Osteoblast (primary cell): ENCODE measurements around the gene COL4A6. TPM values are rescaled to one million over a fixed set of nuclear protein-coding genes. Genes with fewer than 3 reads are reported as not detected.
"Not testable (repeated sequence)": the region's sequence is repeated elsewhere in the genome, so short reads cannot be mapped to it uniquely, and the experiment has no call there.

Experiments used
- DNase-seq: peaks from one replicate; pipeline ENCODE4 v3.0.0; 2011; ENCODE audit warnings: low spot score, mixed read lengths; ENCODE audit not compliant: insufficient read length; ENCODE audit errors: missing footprints
- H2AFZ ChIP-seq: 2 replicates; pipeline ENCODE4 v1.6.0; 2011; ENCODE audit warnings: mild to moderate bottlenecking, low read length
- H3K27ac ChIP-seq: 2 replicates; pipeline ENCODE4 v1.5.1; 2011; ENCODE audit warnings: mild to moderate bottlenecking, low read depth, low read length, moderate library complexity
- H3K27me3 ChIP-seq: 2 replicates; pipeline ENCODE4 v1.6.0; 2012; ENCODE audit warnings: mild to moderate bottlenecking, control low read depth, inconsistent platforms, low read length, moderate library complexity; ENCODE audit not compliant: insufficient read depth
- H3K36me3 ChIP-seq: 2 replicates; pipeline ENCODE4 v1.5.1; 2011; ENCODE audit warnings: mild to moderate bottlenecking, low read length, control low read depth, moderate library complexity; ENCODE audit not compliant: insufficient read depth
- H3K4me1 ChIP-seq: 2 replicates; pipeline ENCODE4 v1.5.1; 2011; ENCODE audit warnings: mild to moderate bottlenecking, low read length, control low read depth, moderate library complexity; ENCODE audit not compliant: insufficient read depth
- H3K4me2 ChIP-seq: 2 replicates; pipeline ENCODE4 v1.6.0; 2011; ENCODE audit warnings: mild to moderate bottlenecking, low read length; ENCODE audit not compliant: insufficient read depth
- H3K4me3 ChIP-seq: fragments of 200-600 bp; sonication (generic); 3 replicates; pipeline ENCODE4 v1.5.1; 2012; ENCODE audit warnings: mild to moderate bottlenecking, low read length, inconsistent platforms; ENCODE audit not compliant: insufficient read depth
- H3K79me2 ChIP-seq: 2 replicates; pipeline ENCODE4 v1.6.0; 2012; ENCODE audit warnings: mild to moderate bottlenecking, low read length, control low read depth, inconsistent platforms; ENCODE audit not compliant: insufficient read depth
- H3K9me3 ChIP-seq: 2 replicates; pipeline ENCODE4 v1.5.1; 2011; ENCODE audit warnings: low read depth, low read length, control low read depth
- H4K20me1 ChIP-seq: 2 replicates; pipeline ENCODE4 v1.6.0; 2012; ENCODE audit warnings: mild to moderate bottlenecking, low read length, control low read depth; ENCODE audit not compliant: insufficient read depth
- CTCF ChIP-seq: IDR thresholded peaks from 2 replicates; pipeline ENCODE4 v1.5.1; 2011; ENCODE audit warnings: mild to moderate bottlenecking, low read depth, low read length, moderate library complexity; ENCODE audit errors: extremely low read depth
- total RNA-seq: library from RNA; depleted of rRNA; stranded (reverse); fragments of >200 nt; gene quantifications from 2 replicates; pipeline ENCODE4 v1.2.3, GENCODE V29; 2012

The COL4A6 gene
- not detected in 2 replicates for total RNA-seq

DNA sequence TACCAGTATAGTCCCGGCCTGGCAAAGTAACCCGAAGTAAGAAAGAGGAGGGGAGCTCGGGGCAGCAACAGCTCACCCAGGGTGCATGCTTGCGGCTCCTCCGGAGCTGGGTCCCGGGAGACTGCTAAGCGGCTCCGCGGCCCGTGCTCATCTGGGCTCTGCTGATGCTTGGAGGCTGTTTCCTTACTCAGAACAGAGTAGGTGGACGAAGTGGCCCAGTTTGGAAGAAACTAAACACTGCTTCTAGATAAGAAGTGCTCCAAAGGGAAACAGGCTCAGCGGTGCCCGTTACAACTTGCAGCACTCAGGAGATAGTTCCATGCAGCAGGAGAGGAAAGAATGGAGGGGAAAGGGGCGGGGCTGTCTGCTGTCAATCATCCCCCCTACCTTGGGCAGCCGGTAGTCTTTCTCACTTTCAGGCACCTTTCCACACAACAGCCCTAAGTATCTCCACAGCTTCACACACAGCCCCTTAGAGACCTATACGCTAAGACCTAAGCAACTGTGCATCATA lies at the start of gene COL4A6:
Gene COL4A6, minus strand, starts transcription at position 313 of the 514 bp plus-strand sequence. Its CDS starts 226 bp downstream, at position 87.
- Histone ChIP-seq H3K79me2 (no peaks in the 10 kb centered on the region), H2AFZ (no peak within 1 kb of the TSS), H3K27me3 (peaks cover 30% of the 10 kb centered on the region), H3K4me3 (no peak within 1 kb of the TSS), H3K4me2 (no peak within 1 kb of the TSS), H3K36me3 (no peaks in the 10 kb centered on the region), H3K4me1 (no peaks in the 10 kb centered on the region), H3K9me3 (no peaks in the 10 kb centered on the region), H4K20me1 (no peaks in the 10 kb centered on the region), H3K27ac (no peak within 1 kb of the TSS)
- no peak for TF ChIP-seq CTCF
- DNase-seq, result no peak

- TF ChIP-seq CTCF, result no peak
Measured at GRCh38 chrX:108485960-108486359, 47.7 kb upstream of the COL4A6 start.

DNA sequence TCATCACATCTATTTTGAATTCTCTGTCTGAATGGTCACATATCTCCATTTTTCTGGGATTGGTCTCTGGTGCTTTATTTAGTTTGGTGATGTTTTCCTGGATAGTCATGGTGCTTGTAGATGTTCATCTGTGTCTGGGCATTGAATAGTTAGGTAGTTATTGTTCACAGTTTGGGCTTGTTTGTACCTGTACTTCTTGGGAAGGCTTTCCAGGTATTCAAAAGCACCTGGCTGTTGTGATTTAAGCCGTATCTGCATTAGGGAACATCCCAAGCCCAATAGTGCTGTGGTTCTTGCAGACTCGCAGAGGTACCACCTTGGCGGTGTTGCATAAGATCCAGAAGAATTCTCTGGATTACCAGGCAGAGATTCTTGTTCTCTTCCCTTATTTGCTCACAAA lies 46.0 kb upstream of the COL4A6 start:
- Histone ChIP-seq H3K36me3 (no peaks in the 10 kb centered on the region), H4K20me1 (no peaks in the 10 kb centered on the region), H3K9me3 (no peaks in the 10 kb centered on the region), H3K79me2 (no peaks in the 10 kb centered on the region), H3K27me3 (no peaks in the 10 kb centered on the region), H3K4me3 (no peak overlapping the region), H3K4me1 (no peaks in the 10 kb centered on the region), H2AFZ (no peak overlapping the region), H3K4me2 (no peak overlapping the region), H3K27ac (no peak overlapping the region)
- no peak for DNase-seq
- no peak for TF ChIP-seq CTCF

More at GRCh38 chrX:108485960-108486359, 47.7 kb upstream of the COL4A6 start:
- H3K27ac ChIP-seq, result no peak overlapping the region
- H2AFZ ChIP-seq, result no peak overlapping the region
- no peaks in the 10 kb centered on the region for H3K79me2 ChIP-seq
- no peak for DNase-seq
- no peaks in the 10 kb centered on the region for H3K4me1 ChIP-seq
- no peak overlapping the region for H3K4me2 ChIP-seq
- no peaks in the 10 kb centered on the region for H4K20me1 ChIP-seq
- H3K27me3 ChIP-seq, result peaks cover 4% of the 10 kb centered on the region
- H3K36me3 ChIP-seq, result no peaks in the 10 kb centered on the region
- H3K9me3 ChIP-seq, result no peaks in the 10 kb centered on the region
- H3K4me3 ChIP-seq, result no peak overlapping the region

DNA sequence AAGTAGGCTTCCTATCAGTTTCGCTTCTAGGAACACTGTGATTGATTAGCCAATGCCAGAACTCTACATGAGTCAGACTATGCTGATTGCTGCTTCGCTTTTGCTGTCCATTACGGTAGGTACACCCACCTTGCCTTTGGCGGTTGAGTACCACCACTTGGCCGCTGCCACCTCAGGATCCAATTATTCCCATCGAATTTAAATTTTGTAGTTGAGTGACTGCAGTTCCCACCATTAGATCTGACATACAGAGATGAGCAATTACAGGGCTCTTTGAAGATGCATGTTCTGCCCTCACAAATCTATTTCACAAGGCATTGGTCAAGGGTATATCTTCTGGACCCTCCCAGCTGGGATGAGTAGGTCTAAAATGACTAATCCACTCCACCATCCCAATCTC lies 43.3 kb upstream of the COL4A6 start:
- H3K9me3 ChIP-seq, H3K79me2 ChIP-seq, DNase-seq: not testable (repeated sequence)

More for the DNA sequence above, 43.3 kb upstream of the COL4A6 start:
- not testable (repeated sequence) for H3K36me3 ChIP-seq, H3K4me2 ChIP-seq, H3K27me3 ChIP-seq, H3K27ac ChIP-seq, H2AFZ ChIP-seq, H3K4me1 ChIP-seq, H4K20me1 ChIP-seq, H3K4me3 ChIP-seq
